Activated T-cell treated with anti-CD3 and anti-CD28 coated beads for 4 hours (primary cell): Measurements from ENCODE around the gene ZNF322.
"Not testable (repeated sequence)": the region's sequence is repeated elsewhere in the genome, so short reads cannot be mapped to it uniquely, and the experiment has no call there.

Experiments
- DNase-seq: peaks from one replicate; pipeline ENCODE4 v3.0.0-alpha.2; 2020

Gene ZNF322, protein sequence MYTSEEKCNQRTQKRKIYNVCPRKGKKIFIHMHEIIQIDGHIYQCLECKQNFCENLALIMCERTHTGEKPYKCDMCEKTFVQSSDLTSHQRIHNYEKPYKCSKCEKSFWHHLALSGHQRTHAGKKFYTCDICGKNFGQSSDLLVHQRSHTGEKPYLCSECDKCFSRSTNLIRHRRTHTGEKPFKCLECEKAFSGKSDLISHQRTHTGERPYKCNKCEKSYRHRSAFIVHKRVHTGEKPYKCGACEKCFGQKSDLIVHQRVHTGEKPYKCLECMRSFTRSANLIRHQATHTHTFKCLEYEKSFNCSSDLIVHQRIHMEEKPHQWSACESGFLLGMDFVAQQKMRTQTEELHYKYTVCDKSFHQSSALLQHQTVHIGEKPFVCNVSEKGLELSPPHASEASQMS

DNA sequence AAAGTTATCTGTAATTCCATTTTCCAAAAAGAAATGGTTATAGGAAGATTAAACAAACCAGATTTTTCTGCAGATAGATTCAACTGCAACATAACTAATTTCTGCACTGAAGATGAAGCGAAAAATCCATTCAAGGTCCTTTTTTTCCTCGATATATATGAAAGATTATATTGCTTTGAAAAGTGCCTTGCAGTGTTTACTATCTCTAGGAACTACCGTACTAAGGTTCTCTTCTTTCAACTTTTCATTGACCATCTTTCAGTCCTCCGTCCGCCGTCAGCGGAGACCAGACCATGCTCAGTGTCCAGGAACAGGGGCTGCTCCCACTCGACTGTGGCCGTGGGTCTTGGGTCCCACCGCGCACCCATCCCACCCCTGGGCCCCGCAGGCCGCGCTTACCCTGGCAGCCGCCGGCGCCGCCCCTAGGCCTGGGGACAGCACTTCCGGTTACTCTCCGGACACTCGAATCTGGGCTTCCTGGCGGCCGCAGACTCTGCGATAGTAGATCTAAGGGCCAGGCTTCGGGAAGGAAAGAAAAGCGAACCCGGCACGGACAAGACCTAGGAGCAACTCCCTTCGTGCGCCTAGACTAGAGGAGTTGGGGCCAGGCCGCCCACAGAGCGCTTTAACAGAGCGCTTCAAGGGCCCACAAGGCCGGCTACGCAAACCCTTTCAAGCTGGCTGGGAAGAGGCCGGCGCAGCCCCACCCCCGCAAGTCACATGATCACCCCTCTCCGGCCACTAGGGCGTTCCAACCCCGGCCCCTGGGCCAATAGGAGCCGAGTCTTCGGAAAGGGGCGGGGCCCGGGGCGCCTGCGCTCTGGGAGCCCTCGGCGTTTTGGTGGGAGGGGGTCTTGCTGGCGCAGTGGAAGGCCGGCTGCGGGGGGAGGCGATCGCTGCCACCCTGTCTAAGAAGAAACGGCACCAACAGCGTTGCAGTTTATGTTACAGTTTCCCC lies at the start of gene ZNF322:
Gene ZNF322, minus strand, starts transcription at position 705 of the 958 bp plus-strand sequence. CDS start 21,193 bp downstream, outside the sequence.
- peak; percentile 79 for DNase-seq

DNA sequence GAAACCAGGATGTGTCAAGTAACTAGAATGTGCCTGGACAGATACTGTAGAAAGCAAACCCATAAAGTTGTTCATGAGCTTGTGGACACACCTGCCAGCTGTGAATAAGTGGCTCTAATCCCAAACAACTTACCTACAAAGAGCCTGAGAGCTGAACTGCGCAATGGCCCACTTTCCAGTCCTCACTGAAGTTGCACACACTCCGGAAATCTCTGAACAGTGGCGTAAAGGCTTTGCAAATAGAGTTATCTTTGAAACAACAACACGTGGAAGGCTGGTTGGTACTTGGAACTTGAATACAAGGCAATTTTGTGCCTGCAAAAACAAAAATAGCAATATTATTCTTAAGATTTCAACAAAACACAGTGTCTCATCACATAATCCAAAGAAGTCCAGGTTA lies 46.2 kb upstream of the ZNF322 start:
- DNase-seq = not testable (repeated sequence)

DNA sequence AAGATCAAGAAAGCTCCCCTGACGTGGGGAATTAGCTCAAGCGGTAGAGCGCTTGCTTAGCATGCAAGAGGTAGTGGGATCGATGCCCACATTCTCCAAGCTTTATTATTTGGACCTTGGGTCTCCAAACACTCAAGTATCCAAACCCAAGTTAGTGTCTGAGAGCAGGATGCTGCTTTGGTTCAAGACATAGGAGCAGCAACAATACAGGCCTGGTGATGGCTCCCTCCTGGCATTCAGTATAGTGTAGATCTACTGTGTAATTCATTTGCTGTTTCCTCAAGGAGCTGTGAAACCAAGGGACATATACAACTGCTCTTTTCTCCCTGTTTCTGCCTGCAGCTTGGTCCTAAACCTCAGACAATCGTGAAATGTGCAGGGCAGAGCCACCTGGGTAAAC lies 45.8 kb upstream of the ZNF322 start:
- not testable (repeated sequence) for DNase-seq

DNA sequence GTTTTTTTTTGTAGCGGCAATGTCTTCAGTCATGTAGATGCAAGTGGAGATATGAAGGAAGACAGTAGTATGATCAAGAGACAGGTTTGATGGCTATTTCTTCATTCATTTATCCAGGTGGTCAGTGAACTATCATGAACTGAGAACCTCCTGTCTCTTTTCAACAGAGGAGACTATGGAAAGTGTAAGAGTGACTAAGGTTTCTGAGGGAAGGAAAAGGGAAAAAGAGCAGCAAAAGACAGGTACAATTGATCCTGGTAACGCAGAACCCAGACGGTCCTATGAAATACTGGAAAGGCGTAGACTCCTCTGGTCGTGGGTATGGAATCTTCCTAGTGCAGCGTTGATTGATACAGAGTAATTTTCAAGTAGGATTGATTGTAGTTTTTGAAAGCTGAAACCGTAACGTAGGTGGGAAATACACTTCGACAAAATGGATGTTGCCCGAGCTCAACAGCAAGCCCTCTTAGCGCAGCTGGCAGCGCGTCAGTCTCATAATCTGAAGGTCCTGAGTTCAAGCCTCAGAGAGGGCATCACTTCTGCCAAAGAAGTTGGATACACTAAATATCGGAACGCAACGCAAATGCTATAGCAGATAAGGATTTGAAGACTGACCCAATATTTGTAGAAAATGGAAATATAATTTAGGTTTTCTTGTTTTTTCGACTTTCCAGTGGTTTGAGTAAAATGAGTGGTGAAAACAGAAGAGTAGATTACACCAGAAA lies 41.6 kb upstream of the ZNF322 start:
- DNase-seq = not testable (repeated sequence)

DNA sequence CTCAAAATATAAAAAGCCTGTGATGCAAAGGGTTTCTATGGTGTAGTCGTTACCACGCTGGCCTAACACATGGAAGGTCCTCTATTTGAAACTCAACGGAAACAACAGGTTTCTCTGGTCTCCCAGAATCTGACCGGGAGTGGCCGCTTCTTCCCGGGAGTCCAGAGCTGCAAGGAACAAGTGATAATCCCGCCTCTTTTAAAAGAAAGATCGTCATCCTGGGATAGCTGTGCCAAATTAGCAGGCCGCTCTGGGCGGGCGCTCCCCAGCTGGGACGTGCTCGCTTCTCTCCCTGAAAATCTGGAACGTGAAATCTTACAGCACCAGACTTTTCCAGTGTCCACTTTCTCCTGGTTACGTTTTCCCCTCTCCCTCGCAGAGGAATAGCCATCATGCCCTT lies 38.0 kb upstream of the ZNF322 start:
- DNase-seq = not testable (repeated sequence)

DNA sequence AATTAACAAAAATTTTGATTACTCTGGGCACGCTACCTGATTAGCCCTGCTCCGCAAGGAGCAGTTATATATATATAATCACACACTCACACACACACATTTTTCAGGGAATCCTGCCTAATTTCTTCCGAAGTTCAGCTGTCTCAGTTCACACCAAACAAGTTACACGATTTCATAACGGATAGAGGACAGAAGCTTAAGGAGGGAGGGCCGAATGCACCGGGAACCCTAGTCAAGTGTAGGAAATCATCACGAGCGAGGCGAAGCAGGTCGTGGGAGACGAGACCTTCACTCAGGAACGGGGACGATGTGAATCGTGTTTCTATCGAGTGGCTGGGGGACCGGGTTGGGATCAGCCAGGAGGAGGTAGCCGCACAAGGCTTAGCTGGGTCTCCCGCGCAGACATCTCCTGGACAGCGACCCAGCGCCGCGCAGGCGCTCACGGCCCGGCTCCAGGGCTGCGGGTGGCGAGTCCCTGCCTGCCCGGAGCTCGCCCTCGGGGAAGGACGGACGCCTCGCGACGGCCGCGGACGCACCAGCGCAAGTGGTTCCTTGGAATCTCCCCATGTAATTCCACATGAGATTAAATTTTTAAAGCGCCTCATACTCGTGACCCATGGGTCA lies 29.9 kb upstream of the ZNF322 start:
- DNase-seq = not testable (repeated sequence)

DNA sequence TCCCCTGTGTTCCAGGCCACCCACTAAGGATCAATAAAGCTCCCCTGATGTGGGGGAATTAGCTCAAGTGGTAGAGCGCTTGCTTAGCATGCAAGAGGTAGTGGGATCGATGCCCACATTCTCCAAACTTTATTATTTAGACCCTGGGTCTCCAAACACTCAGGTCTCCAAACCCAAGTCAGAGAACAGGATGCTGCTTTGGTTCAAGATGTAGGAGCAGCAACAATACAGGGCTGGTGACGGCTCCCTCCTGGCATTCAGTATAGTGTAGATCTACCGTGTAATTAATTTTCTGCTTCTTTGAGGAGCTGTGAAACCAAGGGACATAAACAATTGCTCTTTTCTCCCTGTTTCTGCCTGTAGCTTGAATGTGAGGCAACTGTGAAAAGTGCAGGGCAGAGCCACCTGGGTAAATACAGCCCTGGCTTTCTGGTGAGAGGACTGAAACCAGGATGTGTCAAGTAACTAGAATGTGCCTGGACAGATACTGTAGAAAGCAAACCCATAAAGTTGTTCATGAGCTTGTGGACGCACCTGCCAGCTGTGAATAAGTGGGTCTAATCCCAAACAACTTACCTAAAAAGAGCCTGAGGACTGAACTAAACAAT lies 23.0 kb upstream of the ZNF322 start:
- not testable (repeated sequence) for DNase-seq

DNA sequence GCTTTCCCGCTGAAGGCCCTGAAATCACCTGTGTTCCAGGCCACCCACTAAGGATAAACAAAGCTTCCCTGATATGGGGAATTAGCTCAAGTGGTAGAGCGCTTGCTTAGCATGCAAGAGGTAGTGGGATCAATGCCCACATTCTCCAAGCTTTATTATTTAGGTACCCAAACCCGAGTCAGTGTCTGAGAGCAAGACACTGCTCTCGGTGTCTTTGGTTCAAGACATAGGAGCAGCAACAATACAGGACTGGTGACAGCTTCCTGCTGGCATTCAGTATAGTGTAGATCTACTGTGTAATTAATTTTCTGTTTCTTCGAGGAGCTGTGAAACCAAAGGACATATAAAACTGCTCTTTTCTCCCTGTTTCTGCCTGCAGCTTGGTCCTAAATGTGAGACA lies 13.7 kb upstream of the ZNF322 start:
- DNase-seq = not testable (repeated sequence)

DNA sequence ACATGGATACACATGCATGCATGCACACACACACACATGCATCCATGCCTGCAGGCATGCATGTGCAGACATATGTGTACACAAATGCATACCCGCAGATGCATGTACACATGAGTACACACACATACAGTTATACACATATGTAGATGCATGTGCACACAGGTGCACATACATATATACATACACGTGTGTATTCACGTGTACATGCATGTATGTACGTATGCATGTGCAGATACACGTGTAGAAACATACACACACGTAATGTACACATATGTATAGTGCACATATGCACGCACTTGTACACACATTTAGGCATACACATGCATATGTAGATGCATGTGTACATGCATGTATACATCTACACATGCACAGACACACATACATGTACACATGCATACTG lies 11.0 kb upstream of the ZNF322 start:
- DNase-seq = not testable (repeated sequence)

DNA sequence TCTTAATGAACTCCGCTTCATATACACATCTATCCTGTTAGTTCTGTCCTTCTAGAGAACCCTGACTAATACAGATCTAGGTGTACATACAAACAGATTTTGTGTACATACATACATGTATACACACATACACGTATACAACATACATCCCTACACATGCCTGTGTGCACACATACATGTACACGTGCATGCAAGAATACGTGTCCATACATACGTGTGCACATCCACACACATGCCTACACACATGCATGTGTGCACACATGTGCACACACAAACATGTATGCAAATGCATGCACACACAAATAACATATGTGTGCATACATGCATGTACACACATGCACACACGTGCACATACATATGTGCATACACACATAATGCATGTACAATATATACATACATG lies 10.5 kb upstream of the ZNF322 start:
- DNase-seq = not testable (repeated sequence)

DNA sequence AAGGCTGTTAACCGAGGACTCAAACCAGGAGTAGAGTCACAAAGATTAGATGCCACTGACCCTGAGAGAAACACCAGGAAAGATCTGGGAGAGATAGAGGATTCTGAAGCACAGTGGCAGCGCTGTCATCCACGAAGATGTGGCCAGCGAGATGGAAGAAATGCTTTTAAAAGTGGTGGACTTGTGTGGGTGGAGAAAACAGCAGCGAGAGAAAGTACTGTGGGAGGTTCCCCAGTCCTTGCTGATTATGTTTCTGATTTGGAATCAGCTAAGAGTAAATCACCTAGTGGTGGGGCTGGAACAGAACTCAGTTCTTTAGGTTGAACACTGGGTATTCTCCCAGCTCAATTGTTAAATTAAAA lies 435 bp upstream of the ZNF322 start:
- DNase-seq = no peak

DNA sequence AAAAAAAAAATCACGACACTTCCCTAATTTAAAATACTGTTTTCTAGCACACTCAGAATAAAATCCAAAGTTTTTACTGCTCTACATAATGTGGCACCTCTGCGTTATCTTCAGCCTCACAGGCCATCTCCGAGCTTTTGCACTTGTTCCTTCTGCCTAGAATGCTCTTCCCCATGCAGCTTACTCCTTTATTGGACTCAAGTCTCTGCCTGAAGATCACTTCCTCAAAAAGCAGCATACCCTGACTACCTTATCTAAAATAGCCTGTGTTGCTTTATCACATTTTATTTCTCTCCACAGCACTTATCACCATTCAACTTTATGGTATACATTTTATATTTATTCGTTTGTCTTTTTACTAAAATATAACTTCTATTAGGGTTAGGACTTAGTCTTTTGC lies 2.3 kb downstream of the ZNF322 start:
- DNase-seq = no peak

DNA sequence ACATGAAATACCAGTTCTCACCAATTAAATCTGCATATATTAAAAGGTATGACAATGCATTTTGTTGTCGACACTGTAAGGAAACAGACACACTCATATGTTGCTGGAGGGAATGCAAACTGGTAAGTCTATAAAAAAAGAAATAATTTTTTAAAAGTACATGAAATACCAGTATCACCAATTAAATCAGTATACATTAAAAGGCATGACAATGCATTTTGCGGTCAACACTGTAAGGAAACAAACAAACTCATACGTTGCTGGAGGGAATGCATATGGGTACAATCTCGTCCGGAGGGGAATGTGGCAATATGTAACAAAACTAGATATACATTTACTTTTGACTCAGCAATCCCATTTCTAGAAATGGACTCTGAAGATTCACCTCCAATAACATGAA lies 6.5 kb downstream of the ZNF322 start:
- no peak for DNase-seq

DNA sequence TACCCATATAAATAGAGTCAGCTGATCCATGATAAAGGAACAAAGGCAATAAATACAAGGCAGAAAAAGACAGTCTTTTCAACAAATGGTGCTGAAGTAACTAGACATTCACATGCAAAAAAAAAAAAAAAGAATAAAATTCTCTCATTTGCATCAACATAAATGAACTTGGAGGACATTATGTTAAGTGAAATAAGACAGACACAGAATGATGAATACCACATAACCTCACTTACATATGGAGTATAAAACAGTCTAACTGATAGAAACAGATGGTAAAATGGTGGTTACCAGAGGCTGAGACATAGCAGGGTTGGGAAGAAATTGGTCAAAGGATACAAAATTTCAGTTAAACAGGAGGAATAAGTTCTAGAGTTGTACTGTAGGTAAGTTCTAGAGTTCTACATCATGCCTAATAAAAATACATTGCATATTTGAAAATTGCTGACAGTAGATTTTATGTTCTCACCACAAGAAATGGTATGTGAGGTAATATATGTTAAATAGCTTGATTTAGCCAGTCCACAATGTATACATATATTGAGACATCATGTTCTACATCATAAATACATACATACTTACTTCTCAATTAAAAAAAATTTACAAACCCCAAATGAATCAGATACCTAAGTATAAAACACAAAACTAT lies 8.3 kb downstream of the ZNF322 start:
- DNase-seq = no peak

DNA sequence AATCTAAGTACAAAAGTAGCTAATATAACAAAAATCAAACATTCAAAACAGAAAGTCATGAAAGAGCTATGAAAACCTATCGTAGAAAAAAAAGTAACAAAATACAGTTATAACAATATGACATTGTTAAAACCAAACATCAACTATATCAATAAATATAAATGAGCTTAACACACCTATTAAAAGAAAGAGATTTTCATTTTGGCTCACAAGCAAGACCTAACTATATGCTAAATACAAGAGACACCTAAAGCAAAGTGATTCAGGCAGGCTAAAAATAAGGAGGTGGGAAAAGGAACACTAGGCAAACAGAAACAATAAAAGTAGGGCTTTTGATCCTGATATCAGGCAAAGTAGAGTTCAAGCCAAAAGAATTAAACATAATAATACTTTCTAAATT lies 13.5 kb downstream of the ZNF322 start:
- DNase-seq = no peak

DNA sequence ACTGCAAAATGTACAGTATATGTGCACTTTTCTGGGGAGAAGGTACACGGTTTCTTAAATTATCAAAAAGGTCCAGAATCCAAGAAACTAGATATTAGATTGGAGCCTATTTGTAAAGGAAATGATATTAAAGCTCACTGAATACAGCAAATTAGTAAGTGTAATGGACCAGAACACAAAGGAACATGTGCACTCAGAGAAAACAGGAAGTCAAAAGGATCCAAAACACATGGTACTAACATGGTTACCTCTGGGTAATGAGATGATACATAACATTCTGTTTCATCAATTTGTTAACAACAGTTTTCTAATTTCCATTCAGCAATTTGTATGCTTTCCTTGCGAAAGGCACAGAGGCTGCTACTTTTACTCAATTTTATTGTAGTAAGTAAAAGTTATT lies 18.7 kb downstream of the ZNF322 start:
- DNase-seq = no peak

DNA sequence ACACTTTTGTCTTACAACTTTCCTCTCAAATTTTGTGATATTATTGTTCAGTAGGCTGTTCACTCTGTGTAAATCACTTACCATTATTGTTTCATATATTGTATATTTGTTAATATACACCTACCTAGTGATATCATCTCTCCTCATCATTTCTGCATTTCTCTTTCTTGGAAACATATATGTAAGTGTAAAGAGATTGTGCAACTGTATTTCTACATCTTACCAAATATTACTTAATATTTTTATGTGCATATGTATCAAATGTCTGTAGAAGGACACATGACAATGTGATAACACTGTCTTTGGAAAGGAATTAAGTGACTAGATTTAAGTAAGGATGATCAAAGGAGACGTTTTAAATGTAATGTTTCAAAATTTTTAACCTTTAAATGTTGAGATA lies 30.2 kb downstream of the ZNF322 start:
- DNase-seq = no peak

DNA sequence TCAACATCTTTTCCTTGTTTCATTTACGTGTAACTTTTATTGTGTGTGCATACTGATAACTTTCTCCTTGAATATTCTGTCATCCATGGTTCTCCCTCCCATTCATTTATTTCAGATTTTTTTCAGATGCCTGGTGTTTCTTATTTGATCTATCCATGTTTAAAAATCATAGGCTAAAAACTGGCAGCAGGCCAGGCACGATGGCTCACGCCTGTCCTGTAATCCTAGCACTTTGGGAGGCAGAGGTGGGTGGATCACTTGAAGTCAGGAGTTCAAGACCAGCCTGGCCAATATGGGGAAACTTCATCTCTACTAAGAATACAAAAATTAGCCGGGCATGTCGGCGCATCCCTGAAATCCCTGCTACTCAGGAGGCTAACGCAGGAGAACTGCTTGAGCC lies 31.7 kb downstream of the ZNF322 start:
- no peak for DNase-seq

DNA sequence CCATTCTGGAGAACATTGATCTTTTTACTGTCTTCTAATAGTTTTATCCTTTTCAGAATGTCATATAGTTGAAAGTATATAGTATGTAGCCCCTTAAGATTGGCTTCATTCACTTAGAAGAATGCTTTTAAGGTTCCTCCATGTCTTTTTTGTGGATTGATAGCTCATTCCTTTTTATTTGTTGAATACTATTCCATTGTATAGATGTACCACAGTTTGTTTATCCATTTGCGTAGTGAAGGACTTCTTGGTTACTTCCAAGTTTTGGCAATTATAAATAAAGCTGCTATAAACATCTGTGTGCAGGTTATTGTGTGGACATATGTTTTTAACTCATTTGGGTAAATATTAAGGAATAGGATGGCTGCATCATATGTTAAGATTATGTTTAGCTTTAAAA lies 35.0 kb downstream of the ZNF322 start:
- no peak for DNase-seq

DNA sequence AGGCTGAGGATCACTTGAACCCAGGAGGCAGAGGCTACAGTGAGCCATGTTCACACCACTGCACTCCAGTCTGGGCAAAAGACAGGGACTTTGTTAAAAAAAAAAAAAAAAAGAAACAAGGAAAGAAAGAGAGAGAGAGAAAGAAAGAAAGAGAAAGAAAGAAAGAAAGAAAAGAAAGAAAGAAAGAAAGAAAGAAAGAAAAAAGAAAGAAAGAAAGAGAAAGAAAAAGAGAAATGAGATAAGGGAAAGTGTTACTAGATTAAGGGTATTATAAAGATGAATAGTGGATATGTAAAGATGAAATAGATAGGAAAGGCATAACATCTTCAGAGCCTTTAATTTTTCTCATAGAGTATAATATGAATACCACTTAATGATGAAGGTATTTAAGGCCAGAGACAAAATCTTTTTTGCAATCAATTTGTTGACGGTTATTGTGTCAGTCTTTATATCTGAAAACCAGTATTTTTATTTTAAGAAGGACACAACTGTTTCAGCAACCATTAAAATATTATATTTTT lies 36.1 kb downstream of the ZNF322 start:
- DNase-seq = no peak
